GM19397 (cell line): Measurements from ENCODE around the gene OR9Q2.
"Not testable (repeated sequence)": the region's sequence is repeated elsewhere in the genome, so short reads cannot be mapped to it uniquely, and the experiment has no call there.

Experiments
- ATAC-seq: cut with Tn5 transposase; IDR thresholded peaks from one replicate; pipeline ENCODE4 v1.9.1; 2021; ENCODE audit warnings: mild to moderate bottlenecking, moderate library complexity; ENCODE audit not compliant: unreplicated experiment

The OR9Q2 gene, protein sequence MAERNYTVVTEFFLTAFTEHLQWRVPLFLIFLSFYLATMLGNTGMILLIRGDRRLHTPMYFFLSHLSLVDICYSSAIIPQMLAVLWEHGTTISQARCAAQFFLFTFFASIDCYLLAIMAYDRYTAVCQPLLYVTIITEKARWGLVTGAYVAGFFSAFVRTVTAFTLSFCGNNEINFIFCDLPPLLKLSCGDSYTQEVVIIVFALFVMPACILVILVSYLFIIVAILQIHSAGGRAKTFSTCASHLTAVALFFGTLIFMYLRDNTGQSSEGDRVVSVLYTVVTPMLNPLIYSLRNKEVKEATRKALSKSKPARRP

DNA sequence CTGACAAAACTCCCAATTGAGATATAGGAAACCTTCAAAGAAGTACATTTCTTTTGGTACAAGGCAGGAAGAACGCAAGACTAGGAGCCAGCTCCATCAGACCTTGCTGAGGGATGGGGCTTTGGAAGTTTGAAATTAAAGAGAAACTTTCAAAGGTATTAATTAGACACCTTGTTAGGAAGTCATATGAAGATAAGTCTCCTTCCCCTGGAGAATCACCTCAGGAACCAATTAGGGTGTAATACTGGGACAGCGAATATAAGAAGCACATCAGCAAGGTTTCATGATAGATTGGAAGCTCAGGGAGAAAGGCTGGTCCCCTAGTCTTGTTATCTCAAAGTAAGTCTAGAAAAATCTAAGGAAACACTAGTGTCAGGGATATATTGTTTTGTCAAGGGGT is at the start of gene OR9Q2:
OR9Q2 (plus strand) TSS at position 301 of the 400 bp plus-strand sequence. CDS start 1,421 bp downstream, outside the sequence.
- no peak for ATAC-seq

DNA sequence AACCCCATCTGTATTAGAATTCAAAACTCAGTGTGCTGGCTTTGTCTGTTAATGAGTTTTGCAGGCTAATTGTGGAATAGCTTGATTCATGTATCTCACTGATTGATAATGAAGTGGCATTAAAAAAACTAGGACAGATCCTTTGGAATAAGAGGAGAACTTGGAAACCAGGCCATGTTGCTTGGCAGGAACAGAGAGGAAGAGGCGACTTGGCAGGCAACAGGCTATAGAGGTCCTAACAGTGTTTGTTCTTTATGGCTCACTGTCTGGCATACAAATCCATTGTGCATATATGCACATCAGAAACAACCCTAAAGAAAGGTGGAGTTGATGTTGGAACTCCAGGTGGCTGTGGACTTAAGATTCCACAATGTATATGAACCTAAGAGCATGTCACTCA is 46.1 kb upstream of the OR9Q2 start:
- no peak for ATAC-seq

DNA sequence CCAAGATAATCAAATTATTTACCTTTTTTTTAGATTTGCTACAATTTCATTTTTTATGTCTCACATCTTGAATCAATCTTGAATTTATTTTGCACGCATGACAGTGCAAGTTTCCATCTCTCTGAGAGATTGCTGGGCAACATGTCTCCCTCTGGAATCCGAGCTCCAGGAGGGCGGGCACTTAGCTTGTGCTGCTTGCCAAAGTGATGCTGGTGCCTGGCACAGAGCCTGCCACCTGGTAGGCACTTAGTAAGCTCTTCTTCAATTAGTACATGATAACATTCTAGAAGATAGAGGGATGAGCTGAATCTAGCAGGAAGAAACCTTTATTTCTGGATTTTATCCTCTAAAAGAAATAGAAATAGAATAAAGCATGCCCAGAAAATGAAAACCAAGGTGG is 36.1 kb upstream of the OR9Q2 start:
- ATAC-seq, result no peak

DNA sequence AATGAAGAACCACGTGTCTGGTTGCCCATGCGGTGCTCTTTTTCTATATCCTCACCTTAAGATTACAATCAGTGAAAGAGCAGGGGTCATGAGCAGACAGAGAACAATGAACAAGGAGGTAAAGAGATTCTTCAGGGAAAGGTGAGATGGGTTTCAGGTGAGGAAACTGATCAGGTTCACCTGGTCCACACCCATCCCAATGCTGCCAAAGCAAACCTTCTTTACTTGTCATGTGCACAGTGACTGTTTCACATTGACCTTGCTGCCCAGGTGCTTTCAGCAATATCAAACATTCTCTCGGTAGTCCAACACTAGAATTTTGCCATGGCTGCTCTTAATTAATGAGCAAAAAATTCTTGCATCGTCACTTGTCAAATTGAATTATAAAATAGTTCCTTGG is 24.5 kb upstream of the OR9Q2 start:
- ATAC-seq, result no peak

DNA sequence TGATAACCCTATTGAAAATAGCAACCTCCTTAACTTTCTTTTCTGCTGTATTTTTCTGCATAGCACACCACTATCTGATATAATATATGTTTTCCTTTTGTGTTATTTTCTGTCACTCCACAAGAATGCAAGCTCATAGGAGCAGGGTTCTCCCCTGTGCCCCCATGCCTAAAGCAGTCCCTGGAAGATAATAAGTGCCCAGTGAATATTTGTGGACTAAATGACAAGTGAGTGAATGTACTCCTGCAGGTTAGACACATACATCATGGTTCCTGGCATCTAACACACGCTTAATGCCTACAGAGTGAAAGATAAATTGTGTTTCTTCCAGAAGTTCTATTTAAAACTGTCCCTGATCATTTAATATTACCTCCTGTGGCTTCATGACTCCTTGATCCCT is 23.9 kb upstream of the OR9Q2 start:
- no peak for ATAC-seq

DNA sequence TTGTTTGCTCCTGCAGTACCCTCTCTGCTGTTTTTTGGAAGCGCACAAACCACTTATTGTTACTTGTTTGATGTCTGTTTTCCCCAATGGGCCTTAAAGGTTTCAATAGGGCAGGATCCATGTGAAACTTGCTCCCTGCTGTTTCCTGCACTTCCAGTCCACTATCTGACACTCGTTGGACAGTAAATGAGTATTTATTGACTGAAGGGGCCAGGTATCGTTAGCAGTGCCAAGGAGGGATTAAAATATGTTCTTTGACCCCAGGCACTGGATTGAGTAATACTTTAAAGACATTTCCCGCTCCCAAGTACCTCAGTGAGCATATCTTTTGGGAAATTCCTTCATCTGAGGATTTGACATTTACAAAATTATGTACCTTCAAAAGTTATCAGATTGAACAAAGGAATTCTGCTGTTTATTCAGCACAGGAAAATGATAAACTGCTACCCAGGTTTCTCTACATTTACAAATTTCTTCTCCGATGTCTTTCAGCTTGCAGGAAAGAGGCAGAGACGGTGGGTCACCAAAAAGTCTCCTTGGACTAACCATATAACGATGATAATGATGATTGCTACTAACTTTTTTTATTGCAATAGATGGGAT is 23.3 kb upstream of the OR9Q2 start:
- no peak for ATAC-seq

DNA sequence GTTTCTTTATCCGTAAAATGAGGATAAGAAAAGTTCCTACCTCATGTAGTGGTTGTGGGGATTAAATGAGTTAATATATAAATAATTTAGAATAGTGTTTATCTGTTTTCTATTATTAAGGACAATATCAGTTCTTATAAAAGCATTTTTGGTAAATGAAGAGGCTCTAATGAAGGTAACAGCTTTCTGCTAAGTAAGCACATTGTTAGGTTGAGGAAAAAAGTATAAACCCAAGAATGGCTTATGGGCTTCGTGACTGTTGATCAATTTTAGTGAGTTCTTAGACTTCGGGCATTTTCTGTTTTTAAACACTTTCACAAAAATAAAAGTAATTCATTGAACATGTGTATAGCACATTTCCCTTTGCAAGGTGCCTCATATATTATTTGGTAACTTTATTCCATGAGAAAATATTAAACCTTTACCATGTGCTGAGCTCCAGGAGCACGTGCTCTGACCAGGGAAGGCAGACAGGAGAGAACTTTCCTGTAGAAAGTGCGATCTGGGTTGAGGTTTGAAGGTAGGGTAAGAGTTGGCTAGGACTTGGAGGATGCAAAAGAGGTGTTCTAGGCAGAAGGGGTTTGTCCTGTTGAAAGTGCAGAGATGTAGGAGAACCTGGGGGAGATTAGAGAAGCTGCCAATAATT is 11.3 kb upstream of the OR9Q2 start:
- ATAC-seq, result no peak

DNA sequence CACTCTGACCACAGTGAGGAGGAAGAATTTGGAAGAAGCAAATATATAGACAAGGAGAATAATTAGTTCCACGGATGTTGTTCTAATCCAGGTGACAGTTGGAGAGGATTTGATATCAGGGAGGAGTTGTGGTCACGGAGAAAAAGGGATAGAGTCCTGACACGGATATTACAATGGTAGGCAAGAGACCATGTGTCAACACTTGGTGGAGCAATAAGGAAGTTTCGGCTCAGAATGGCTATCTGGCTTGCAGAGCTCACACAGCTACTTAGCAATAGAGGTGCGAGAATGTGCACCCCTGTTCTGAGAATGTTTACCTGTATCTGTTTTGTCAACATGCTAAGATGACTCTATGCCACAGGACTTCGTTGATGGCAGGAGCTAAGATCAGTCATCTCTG is 10.4 kb upstream of the OR9Q2 start:
- ATAC-seq, result no peak

DNA sequence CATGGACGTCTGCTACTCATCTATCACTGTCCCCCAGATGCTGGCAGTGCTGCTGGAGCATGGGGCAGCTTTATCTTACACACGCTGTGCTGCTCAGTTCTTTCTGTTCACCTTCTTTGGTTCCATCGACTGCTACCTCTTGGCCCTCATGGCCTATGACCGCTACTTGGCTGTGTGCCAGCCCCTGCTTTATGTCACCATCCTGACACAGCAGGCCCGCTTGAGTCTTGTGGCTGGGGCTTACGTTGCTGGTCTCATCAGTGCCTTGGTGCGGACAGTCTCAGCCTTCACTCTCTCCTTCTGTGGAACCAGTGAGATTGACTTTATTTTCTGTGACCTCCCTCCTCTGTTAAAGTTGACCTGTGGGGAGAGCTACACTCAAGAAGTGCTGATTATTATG is 9.2 kb upstream of the OR9Q2 start:
- ATAC-seq, result no peak

DNA sequence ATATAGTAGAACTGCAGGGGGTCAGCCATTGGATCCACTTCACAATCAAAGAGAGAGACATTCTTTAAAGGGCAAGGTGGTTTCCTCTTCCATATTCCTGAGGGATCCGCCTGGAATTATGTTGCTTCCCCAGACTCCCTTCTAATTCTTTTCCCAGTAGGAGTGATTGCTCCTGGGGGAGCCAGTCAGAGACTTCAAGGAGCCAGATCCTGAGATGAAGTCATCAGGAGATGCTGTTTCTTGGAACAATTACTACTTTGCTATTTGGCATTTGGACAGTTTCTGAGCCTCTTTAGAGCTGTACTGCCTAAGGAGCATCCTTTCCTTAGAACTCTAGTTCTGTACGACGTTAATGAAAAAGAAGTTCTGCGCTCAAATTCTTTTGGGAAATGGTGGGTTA is 1.9 kb upstream of the OR9Q2 start:
- no peak for ATAC-seq

DNA sequence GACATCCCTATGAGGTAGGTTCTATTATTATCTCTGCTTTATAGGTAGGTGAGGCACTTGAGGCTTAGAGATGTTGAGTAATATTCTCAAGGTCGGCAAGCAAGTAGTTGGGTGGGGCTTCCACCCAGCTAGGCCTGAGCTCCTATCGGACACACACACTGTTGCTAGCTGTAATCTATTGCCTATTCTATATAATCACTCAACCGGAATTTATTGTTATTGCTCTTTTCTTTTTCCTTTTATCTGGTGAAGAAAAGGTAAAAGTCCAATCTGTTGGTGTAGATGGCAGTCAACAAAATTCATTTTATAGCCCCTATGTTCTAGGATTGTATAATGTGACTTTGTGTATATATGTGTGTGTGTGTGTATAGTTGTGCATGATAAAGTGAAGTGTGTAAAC is 3.4 kb downstream of the OR9Q2 start:
- ATAC-seq, result no peak

DNA sequence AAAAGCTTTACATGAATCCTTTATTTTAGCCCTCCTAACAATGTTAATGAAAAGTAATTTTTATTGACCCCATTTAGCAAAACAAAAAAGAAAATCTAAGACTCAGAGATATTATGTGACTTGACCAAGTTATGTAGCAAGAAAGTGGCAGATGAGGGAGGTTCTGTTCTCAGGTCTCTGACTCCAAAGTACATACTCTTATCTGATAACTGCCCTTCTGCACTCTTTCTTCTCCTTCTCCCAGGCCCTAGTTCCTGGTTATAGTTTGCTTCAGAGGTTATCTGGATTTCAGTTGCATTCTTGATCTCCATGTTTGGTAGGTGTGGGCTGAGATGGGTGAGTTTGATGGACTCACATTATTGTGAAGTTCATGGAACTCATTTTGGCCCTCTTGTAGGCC is 4.5 kb downstream of the OR9Q2 start:
- ATAC-seq, result no peak

DNA sequence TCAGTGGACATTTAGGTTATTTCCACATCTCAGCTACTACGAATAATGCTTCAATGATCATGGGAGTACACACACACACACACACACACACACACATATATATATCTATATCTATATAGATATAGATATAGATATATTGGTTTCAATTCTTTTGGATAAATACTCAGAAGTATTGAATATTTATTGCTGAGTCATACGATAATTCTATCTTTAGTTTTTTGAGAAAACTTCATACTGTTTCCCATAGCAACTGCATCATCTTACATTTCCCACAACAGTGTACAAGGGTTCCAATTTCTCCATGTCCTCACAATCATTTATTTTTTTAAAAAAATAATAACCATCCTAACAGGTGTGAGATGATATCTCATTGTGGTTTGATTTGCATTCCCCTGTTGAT is 7.1 kb downstream of the OR9Q2 start:
- no peak for ATAC-seq

DNA sequence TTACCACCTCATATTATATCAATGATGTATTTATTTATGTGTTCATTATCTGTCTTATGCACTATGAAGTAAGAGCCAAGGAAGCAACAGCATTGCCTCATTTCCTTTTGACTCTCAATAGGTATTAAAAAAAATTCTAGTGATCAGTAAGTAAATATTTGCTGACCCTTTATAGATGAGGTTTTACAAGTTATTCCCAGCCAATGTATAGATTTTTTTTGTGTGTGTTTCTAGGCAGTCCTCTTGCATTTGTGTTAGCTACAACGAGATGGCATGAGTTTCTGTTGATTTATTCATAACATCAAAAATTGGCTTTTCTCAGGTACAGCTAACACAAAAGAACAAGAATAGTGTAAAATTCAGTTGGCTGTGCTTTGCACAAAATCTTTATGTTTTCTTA is 10.4 kb downstream of the OR9Q2 start:
- ATAC-seq, result no peak

DNA sequence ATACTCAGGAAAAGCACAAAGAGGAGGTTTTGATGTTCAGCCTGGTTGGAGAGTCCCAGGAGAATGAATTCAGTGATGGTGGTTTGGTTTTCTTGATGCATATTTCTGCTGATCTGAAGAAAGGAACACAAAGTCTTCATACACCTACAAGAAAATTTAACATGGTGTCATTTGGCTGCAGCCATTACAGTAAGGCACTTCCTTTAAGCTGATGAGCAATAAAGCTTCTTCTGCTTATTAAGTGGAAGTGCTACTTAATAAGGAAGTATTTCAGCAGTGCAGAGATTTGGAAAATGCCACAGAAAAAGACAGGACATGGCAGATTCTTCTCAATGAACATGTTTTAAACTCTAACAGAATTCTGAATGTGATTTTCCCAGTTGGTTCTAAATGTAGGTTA is 15.2 kb downstream of the OR9Q2 start, which contains the start of gene OR1S2:
OR1S2 (minus strand) TSS at position 101 of the 400 bp plus-strand sequence; CDS start at position 101, 0 bp downstream.
- no peak for ATAC-seq

DNA sequence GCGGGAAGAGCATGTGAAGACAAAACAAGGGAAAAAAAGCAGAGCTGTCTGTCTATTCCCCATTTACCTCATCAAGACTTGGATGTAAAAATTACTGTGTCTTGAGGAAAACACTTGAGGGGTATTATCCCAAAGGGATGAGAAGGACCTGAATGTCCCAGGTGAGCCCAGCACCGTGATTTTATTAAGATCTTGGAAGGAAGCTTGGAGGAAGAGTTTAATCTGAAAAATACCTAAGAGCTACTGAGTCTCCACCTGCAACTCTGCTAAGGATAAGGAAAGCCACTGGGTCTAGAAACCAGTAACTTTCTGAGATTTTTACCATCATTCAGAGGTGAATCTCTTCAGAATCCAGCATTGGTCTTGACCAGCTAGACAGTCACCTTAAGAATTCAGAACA is 23.6 kb downstream of the OR9Q2 start, which contains the start of gene OR1S1:
OR1S1 (plus strand) TSS at position 301 of the 400 bp plus-strand sequence.
- ATAC-seq, result not testable (repeated sequence)

DNA sequence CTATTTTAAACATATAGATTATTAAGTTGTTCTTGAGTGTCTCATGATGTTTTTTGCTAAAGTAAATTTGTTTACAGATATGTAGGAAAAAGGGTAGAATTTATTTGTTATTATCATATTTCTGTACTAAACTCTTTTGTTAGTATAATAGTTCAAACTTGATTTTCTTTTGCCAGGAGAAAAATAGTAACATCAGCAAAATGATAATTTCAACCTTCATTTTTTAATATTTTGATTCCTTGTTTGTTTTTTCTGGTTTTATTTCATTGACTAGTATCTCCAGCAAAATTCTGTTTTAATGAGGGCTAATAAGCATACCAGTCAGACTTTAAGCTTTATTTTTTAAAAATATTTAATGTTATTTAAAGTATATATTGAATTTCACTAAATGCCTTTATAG is 27.6 kb downstream of the OR9Q2 start:
- no peak for ATAC-seq

DNA sequence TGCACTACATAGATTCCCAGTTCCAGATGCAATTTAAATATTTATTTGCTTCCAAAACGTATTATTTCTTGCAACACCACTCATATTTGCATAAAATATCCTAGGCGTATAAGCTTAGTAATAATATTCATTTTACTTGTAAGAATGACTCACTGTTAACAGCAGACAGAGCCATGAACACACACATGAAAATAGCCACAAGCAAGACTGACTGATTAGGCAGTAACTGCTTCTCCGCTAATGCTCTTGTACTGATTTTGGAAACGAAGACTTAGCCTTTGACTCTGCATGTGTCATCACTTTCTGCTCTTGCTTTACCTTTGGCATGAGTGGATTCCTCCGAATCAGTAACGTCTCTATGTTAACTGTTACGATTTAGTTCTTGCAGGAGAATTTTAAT is 33.9 kb downstream of the OR9Q2 start:
- ATAC-seq, result no peak

DNA sequence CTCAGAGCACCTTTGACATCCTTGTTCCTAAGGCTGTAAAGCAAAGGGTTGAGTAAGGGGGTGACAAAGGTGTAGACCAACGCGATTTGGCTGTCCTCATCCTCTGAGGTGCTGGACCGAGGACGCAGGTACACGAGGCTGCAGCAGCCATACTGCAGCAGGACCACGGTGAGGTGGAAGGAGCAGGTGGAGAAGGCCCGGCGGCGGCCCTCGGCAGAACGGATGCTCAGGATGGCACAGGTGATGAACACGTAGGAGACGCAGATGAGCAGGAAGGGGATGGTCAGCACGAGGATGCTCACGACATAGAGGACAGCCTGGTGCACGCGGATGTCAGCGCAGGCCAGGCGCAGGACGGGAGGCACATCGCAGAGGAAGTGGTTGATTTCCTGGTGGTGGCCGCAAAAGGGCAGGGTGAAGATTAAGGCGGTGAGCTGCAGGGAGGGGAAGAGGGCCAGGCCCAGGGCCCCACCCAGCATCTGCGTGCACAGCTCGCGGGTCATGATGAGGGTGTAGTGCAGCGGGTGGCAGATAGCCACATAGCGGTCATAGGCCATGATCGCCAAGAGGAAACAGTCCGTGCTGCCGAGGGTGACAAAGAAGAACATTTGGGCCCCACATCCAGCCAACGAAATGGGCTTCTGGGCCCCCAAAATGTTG is 39.2 kb downstream of the OR9Q2 start:
- ATAC-seq, result no peak
